Thoracic aorta (tissue), 2 donors: Measurements from ENCODE around the gene PCDHGB7. TPM values are rescaled to one million over a fixed set of nuclear protein-coding genes. Genes with fewer than 3 reads are reported as not detected.
"Not testable (repeated sequence)": the region's sequence is repeated elsewhere in the genome, so short reads cannot be mapped to it uniquely, and the experiment has no call there.

Experiments
- ATAC-seq: fragments of 150-250 bp; one replicate; pipeline ENCODE4 v1.8.0; 2017; ENCODE audit warnings: low read depth; ENCODE audit not compliant: insufficient number of reproducible peaks, low FRiP score
- DNase-seq: peaks from one replicate; pipeline ENCODE4 v3.0.0-alpha.2; 2020; ENCODE audit warnings: low spot score
- H3K27ac ChIP-seq, 2 donors: fragments of 200-600 bp; sonication (generic); 1 replicate in 1 of 2; 2 replicates in 1 of 2; pipeline ENCODE4 v1.5.1; 2016; ENCODE audit warnings: mild to moderate bottlenecking in 2 of 2, moderate library complexity in 2 of 2
- H3K27me3 ChIP-seq: fragments of 200-600 bp; sonication (generic); replicated peaks from 2 replicates; pipeline ENCODE4 v1.6.0; 2016; ENCODE audit warnings: mild to moderate bottlenecking; ENCODE audit not compliant: insufficient read depth
- H3K36me3 ChIP-seq: fragments of 200-600 bp; sonication (generic); one replicate; pipeline ENCODE4 v1.5.1; 2016
- H3K4me1 ChIP-seq, 2 donors: fragments of 200-600 bp; sonication (generic); 1 replicate in 1 of 2; 2 replicates in 1 of 2; pipeline versions ENCODE4 v1.5.1 to v1.6.0; 2016; ENCODE audit warnings: low read depth in 2 of 2, mild to moderate bottlenecking in 1 of 2; ENCODE audit not compliant: control insufficient read depth in 1 of 2
- H3K4me3 ChIP-seq: fragments of 200-600 bp; sonication (generic); 2 replicates; pipeline ENCODE4 v1.5.1; 2016; ENCODE audit warnings: mild to moderate bottlenecking
- H3K9me3 ChIP-seq: fragments of 200-600 bp; sonication (generic); 2 replicates; pipeline ENCODE4 v1.5.1; 2016
- total RNA-seq, 2 donors: library from RNA; depleted of rRNA; stranded (reverse); fragments of >200 nt; gene quantifications; one replicate each; pipeline versions ENCODE4 v1.1.0 to v1.2.3, GENCODE V29; 2016
- TF ChIP-seq, protein P1 (sequence below): fragments of 200-600 bp; sonication (generic); IDR thresholded peaks from one replicate; pipeline ENCODE4 v1.5.1; 2019; ENCODE audit warnings: antibody characterized with exemption

Gene PCDHGB7
- total RNA-seq, 2 donors from 2014 or later, result 18.0 to 28.1 TPM

- ATAC-seq, result no peak
- H3K27ac ChIP-seq, result no peak overlapping the region
- no peak for DNase-seq
- no peaks in the 10 kb centered on the region for H3K36me3 ChIP-seq
- H3K9me3 ChIP-seq, result peaks cover 97% of the 10 kb centered on the region
- TF ChIP-seq, protein P1, sequence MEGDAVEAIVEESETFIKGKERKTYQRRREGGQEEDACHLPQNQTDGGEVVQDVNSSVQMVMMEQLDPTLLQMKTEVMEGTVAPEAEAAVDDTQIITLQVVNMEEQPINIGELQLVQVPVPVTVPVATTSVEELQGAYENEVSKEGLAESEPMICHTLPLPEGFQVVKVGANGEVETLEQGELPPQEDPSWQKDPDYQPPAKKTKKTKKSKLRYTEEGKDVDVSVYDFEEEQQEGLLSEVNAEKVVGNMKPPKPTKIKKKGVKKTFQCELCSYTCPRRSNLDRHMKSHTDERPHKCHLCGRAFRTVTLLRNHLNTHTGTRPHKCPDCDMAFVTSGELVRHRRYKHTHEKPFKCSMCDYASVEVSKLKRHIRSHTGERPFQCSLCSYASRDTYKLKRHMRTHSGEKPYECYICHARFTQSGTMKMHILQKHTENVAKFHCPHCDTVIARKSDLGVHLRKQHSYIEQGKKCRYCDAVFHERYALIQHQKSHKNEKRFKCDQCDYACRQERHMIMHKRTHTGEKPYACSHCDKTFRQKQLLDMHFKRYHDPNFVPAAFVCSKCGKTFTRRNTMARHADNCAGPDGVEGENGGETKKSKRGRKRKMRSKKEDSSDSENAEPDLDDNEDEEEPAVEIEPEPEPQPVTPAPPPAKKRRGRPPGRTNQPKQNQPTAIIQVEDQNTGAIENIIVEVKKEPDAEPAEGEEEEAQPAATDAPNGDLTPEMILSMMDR, result no peak
- no peaks in the 10 kb centered on the region for H3K4me1 ChIP-seq
- no peaks in the 10 kb centered on the region for H3K27me3 ChIP-seq
- H3K4me3 ChIP-seq, result peak overlapping the region; percentile 2
Observed at GRCh38 chr5:141409598-141410306, 7.7 kb upstream of the PCDHGB7 start.

- Histone ChIP-seq H3K4me3 (no peak overlapping the region), H3K27me3 (no peaks in the 10 kb centered on the region), H3K9me3 (peaks cover 98% of the 10 kb centered on the region), H3K4me1 (no peaks in the 10 kb centered on the region), H3K36me3 (no peaks in the 10 kb centered on the region), H3K27ac (no peak overlapping the region)
- TF ChIP-seq, protein P1, result no peak
- DNase-seq (no peak), ATAC-seq (no peak)
Observed at GRCh38 chr5:141411575-141411974, 5.9 kb upstream of the PCDHGB7 start.

DNA sequence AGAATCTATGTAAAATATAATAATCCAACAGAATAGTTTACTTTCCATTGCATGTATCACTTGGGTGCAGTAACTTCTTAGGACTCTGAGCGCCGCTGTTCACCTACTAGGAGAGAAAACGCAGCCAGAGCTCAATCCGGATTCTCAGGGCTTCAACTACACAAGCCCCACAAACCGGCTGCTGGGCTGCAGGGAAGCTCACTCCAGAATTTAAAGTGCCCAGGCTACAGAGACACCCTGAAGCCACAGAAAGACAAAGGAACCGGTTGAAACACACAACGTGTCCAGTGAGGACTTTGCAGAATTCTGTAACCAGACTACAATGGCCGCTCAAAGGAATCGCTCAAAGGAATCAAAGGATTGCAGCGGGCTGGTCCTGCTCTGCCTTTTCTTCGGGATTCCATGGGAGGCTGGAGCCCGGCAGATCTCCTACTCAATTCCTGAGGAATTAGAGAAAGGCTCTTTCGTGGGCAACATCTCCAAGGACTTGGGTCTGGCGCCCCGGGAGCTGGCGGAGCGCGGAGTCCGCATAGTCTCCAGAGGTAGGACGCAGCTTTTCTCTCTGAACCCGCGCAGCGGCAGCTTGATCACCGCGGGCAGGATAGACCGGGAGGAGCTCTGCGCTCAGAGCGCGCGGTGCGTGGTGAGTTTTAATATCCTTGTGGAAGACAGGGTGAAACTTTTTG lies 4.5 kb upstream of the PCDHGB7 start, which contains the start of gene PCDHGA10:
PCDHGA10 (plus strand) TSS at position 134 of the 686 bp plus-strand sequence; CDS start at position 323, 189 bp downstream.
- TF ChIP-seq, protein P1, result peak; percentile 15
- peaks cover 97% of the 10 kb centered on the region for H3K9me3 ChIP-seq
- peak within 1 kb of the TSS; percentile 66 for H3K4me3 ChIP-seq
- no peaks in the 10 kb centered on the region for H3K36me3 ChIP-seq
- H3K27me3 ChIP-seq, result no peaks in the 10 kb centered on the region
- no peak within 1 kb of the TSS for H3K27ac ChIP-seq
- ATAC-seq (no peak), DNase-seq (no peak)
- no peaks in the 10 kb centered on the region for H3K4me1 ChIP-seq

DNA sequence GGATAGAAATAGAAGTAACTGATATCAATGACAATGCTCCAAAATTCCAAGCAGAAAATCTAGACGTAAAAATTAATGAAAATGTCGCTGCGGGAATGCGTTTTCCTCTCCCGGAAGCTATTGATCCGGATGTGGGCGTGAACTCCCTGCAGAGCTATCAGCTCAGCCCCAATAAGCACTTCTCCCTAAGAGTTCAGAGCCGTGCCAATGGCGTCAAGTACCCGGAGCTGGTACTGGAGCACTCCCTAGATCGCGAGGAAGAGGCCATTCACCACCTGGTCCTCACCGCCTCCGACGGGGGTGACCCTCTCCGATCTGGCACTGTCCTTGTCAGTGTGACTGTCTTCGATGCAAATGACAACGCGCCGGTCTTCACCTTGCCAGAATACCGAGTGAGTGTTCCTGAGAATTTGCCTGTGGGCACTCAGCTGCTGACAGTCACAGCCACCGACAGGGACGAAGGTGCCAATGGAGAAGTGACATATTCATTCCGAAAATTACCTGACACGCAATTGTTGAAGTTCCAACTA lies 3.9 kb upstream of the PCDHGB7 start:
- ATAC-seq (no peak), DNase-seq (no peak)
- no peaks in the 10 kb centered on the region for H3K27me3 ChIP-seq
- H3K4me3 ChIP-seq, result peak overlapping the region; percentile 66
- H3K27ac ChIP-seq, result no peak overlapping the region
- H3K4me1 ChIP-seq, result no peaks in the 10 kb centered on the region
- H3K36me3 ChIP-seq, result no peaks in the 10 kb centered on the region
- TF ChIP-seq, protein P1, result no peak
- H3K9me3 ChIP-seq, result peaks cover 97% of the 10 kb centered on the region

DNA sequence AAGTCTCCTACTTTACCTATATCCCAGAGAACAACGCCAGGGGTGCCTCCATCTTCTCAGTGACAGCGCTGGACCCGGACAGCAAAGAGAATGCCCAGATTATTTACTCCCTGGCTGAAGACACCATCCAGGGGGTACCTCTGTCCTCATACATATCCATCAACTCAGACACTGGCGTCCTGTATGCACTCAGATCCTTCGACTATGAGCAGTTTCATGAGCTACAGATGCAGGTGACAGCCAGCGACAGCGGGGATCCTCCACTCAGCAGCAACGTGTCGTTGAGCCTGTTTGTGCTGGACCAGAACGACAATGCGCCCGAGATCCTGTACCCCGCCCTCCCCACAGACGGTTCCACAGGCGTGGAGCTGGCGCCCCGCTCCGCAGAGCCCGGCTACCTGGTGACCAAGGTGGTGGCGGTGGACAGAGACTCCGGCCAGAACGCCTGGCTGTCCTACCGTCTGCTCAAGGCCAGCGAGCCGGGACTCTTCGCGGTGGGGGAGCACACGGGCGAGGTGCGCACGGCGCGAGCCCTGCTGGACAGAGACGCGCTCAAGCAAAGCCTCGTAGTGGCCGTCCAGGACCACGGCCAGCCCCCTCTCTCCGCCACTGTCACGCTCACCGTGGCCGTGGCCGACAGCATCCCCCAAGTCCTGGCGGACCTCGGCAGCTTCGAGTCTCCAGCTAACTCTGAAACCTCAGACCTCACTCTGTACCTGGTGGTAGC lies 2.8 kb upstream of the PCDHGB7 start:
- not testable (repeated sequence) for ATAC-seq, H3K27me3 ChIP-seq, DNase-seq, H3K27ac ChIP-seq, H3K36me3 ChIP-seq, H3K4me1 ChIP-seq
- peak overlapping the region; percentile 24 for H3K4me3 ChIP-seq
- peaks cover 97% of the 10 kb centered on the region for H3K9me3 ChIP-seq

GRCh38 chr5:141415275-141415618 lies 2.2 kb upstream of the PCDHGB7 start:
- H3K36me3 ChIP-seq, H3K4me1 ChIP-seq, H3K27ac ChIP-seq, ATAC-seq, H3K27me3 ChIP-seq, DNase-seq: not testable (repeated sequence)
- Histone ChIP-seq H3K9me3 (peaks cover 97% of the 10 kb centered on the region), H3K4me3 (peak overlapping the region; percentile 24)
